ENCODE measurements around the gene NEUROD6.

NEUROD6 gene

GRCh38 chr7:31345421-31345820 is 4.9 kb upstream of the NEUROD6 start:
- H2AK5ac ChIP-seq (ENCODE audit: low read depth, low read length): no peak overlapping the region

GRCh38 chr7:31343516-31344305 is 3.2 kb upstream of the NEUROD6 start:
- Histone ChIP-seq H3K36me3 (replicated peaks in 1 of 2; ENCODE audit: control insufficient read depth in 2 of 2, insufficient read depth in 2 of 2, low read length in 2 of 2) (no peaks in the 10 kb centered on the region), H3K27me3 (ENCODE audit: control insufficient read depth in 3 of 3, insufficient read depth in 3 of 3, low read depth in 1 of 3, low read length in 3 of 3) (peaks cover 0 to 4% (median 0%) of the 10 kb centered on the region in 3 experiments), H3K18ac (ENCODE audit: low read length) (no peak overlapping the region), H3K79me1 (ENCODE audit: low read depth, low read length) (no peaks in the 10 kb centered on the region), H3K4me3 (ENCODE audit: low read length in 2 of 2) (no peak overlapping the region), H2BK5ac (ENCODE audit: low read length) (no peak overlapping the region), H2AK5ac (ENCODE audit: low read depth, low read length) (no peak overlapping the region), H3K9me3 (replicated peaks in 1 of 2; ENCODE audit: control insufficient read depth in 2 of 2, insufficient read depth in 1 of 2, low read depth in 1 of 2, low read length in 2 of 2) (no peaks in the 10 kb centered on the region), H4K8ac (ENCODE audit: low read depth, low read length) (no peak overlapping the region), H3K27ac (replicated peaks; ENCODE audit: low read length) (no peak overlapping the region), H3K14ac (ENCODE audit: low read length) (no peak overlapping the region), H4K91ac (ENCODE audit: low read depth, low read length, poor library complexity) (no peak overlapping the region), H2BK120ac (ENCODE audit: low read depth, low read length) (no peak overlapping the region), H2BK15ac (ENCODE audit: low read length) (no peak overlapping the region), H2BK12ac (ENCODE audit: low read length) (no peak overlapping the region), H3K4me2 (ENCODE audit: insufficient read depth, low read length, poor library complexity, severe bottlenecking) (no peak overlapping the region), H3K4ac (ENCODE audit: low read length) (no peak overlapping the region), H3K4me1 (ENCODE audit: control insufficient read depth in 2 of 2, insufficient read depth in 1 of 2, low read depth in 1 of 2, low read length in 2 of 2) (no peaks in the 10 kb centered on the region), H3K23ac (ENCODE audit: low read depth, low read length, poor library complexity) (no peak overlapping the region), H2AFZ (ENCODE audit: low read length) (no peak overlapping the region), H3K9ac (ENCODE audit: low read depth, low read length, poor library complexity) (no peak overlapping the region)
- no CpG with 5 or more reads among the region's 3 CpGs for WGBS, 2 donors (ENCODE audit: extremely low coverage in 2 of 2, insufficient read length in 2 of 2, insufficient replicate concordance in 1 of 2)
- no peak for DNase-seq (ENCODE audit: low spot score)

More at GRCh38 chr7:31345421-31345820, 4.9 kb upstream of the NEUROD6 start:
- Histone ChIP-seq H3K14ac (ENCODE audit: low read length) (no peak overlapping the region), H3K4me3 (ENCODE audit: low read length in 2 of 2) (no peak overlapping the region), H2BK120ac (ENCODE audit: low read depth, low read length) (no peak overlapping the region), H3K4me1 (ENCODE audit: control insufficient read depth in 2 of 2, insufficient read depth in 1 of 2, low read depth in 1 of 2, low read length in 2 of 2) (no peaks in the 10 kb centered on the region), H2BK5ac (ENCODE audit: low read length) (no peak overlapping the region), H4K91ac (ENCODE audit: low read depth, low read length, poor library complexity) (no peak overlapping the region), H3K4me2 (ENCODE audit: insufficient read depth, low read length, poor library complexity, severe bottlenecking) (no peak overlapping the region), H3K36me3 (replicated peaks in 1 of 2; ENCODE audit: control insufficient read depth in 2 of 2, insufficient read depth in 2 of 2, low read length in 2 of 2) (no peaks in the 10 kb centered on the region), H3K18ac (ENCODE audit: low read length) (peak overlapping the region; percentile 38), H4K8ac (ENCODE audit: low read depth, low read length) (no peak overlapping the region), H2BK12ac (ENCODE audit: low read length) (no peak overlapping the region), H3K27me3 (ENCODE audit: control insufficient read depth in 3 of 3, insufficient read depth in 3 of 3, low read depth in 1 of 3, low read length in 3 of 3) (no peaks in the 10 kb centered on the region), H3K23ac (ENCODE audit: low read depth, low read length, poor library complexity) (no peak overlapping the region), H3K79me1 (ENCODE audit: low read depth, low read length) (no peaks in the 10 kb centered on the region), H3K4ac (ENCODE audit: low read length) (no peak overlapping the region), H3K9ac (ENCODE audit: low read depth, low read length, poor library complexity) (no peak overlapping the region), H2AFZ (ENCODE audit: low read length) (no peak overlapping the region), H3K9me3 (replicated peaks in 1 of 2; ENCODE audit: control insufficient read depth in 2 of 2, insufficient read depth in 1 of 2, low read depth in 1 of 2, low read length in 2 of 2) (no peaks in the 10 kb centered on the region), H2BK15ac (ENCODE audit: low read length) (no peak overlapping the region), H3K27ac (replicated peaks; ENCODE audit: low read length) (no peak overlapping the region)
- no peak for DNase-seq (ENCODE audit: low spot score)
- no CpG with 5 or more reads among the region's 5 CpGs for WGBS, 2 donors (ENCODE audit: extremely low coverage in 2 of 2, insufficient read length in 2 of 2, insufficient replicate concordance in 1 of 2)

GRCh38 chr7:31341141-31341540 is 615 bp upstream of the NEUROD6 start:
- H3K4ac ChIP-seq (ENCODE audit: low read length): no peak overlapping the region
- H2BK12ac ChIP-seq (ENCODE audit: low read length): no peak overlapping the region
- H3K4me2 ChIP-seq (ENCODE audit: insufficient read depth, low read length, poor library complexity, severe bottlenecking): no peak overlapping the region
- H2BK120ac ChIP-seq (ENCODE audit: low read depth, low read length): no peak overlapping the region
- no peak for DNase-seq (ENCODE audit: low spot score)
- H3K27me3 ChIP-seq (ENCODE audit: control insufficient read depth in 3 of 3, insufficient read depth in 3 of 3, low read depth in 1 of 3, low read length in 3 of 3): peaks cover 8 to 29% (median 15%) of the 10 kb centered on the region in 3 experiments
- H2BK5ac ChIP-seq (ENCODE audit: low read length): no peak overlapping the region
- H3K18ac ChIP-seq (ENCODE audit: low read length): no peak overlapping the region
- no peak overlapping the region for H3K4me3 ChIP-seq (ENCODE audit: low read length in 2 of 2)
- peaks cover 2% of the 10 kb centered on the region for H3K79me1 ChIP-seq (ENCODE audit: low read depth, low read length)
- H4K91ac ChIP-seq (ENCODE audit: low read depth, low read length, poor library complexity): no peak overlapping the region
- H3K9ac ChIP-seq (ENCODE audit: low read depth, low read length, poor library complexity): no peak overlapping the region
- no peak overlapping the region for H2BK15ac ChIP-seq (ENCODE audit: low read length)
- H3K36me3 ChIP-seq (replicated peaks in 1 of 2; ENCODE audit: control insufficient read depth in 2 of 2, insufficient read depth in 2 of 2, low read length in 2 of 2): no peaks in the 10 kb centered on the region
- no peak overlapping the region for H3K27ac ChIP-seq (replicated peaks; ENCODE audit: low read length)
- H3K4me1 ChIP-seq (ENCODE audit: control insufficient read depth in 2 of 2, insufficient read depth in 1 of 2, low read depth in 1 of 2, low read length in 2 of 2): peaks cover 0 to 4% of the 10 kb centered on the region in 2 donors
- no peak overlapping the region for H2AK5ac ChIP-seq (ENCODE audit: low read depth, low read length)
- no peak overlapping the region for H2AFZ ChIP-seq (ENCODE audit: low read length)
- no peak overlapping the region for H3K23ac ChIP-seq (ENCODE audit: low read depth, low read length, poor library complexity)
- H4K8ac ChIP-seq (ENCODE audit: low read depth, low read length): no peak overlapping the region
- WGBS, 2 donors (ENCODE audit: extremely low coverage in 2 of 2, insufficient read length in 2 of 2, insufficient replicate concordance in 1 of 2): no CpG with 5 or more reads among the region's 5 CpGs
- H3K9me3 ChIP-seq (replicated peaks in 1 of 2; ENCODE audit: control insufficient read depth in 2 of 2, insufficient read depth in 1 of 2, low read depth in 1 of 2, low read length in 2 of 2): no peaks in the 10 kb centered on the region
- H3K14ac ChIP-seq (ENCODE audit: low read length): no peak overlapping the region

- H3K27me3 ChIP-seq (ENCODE audit: control insufficient read depth in 3 of 3, insufficient read depth in 3 of 3, low read depth in 1 of 3, low read length in 3 of 3): peaks cover 8 to 40% (median 26%) of the 10 kb centered on the region in 3 experiments
Observed at GRCh38 chr7:31340051-31340450, 475 bp downstream of the NEUROD6 start.

More at GRCh38 chr7:31340051-31340450, 475 bp downstream of the NEUROD6 start:
- Histone ChIP-seq H3K36me3 (replicated peaks in 1 of 2; ENCODE audit: control insufficient read depth in 2 of 2, insufficient read depth in 2 of 2, low read length in 2 of 2) (no peaks in the 10 kb centered on the region), H4K8ac (ENCODE audit: low read depth, low read length) (no peak overlapping the region), H3K18ac (ENCODE audit: low read length) (no peak overlapping the region), H3K23ac (ENCODE audit: low read depth, low read length, poor library complexity) (no peak overlapping the region), H3K14ac (ENCODE audit: low read length) (no peak overlapping the region), H2AK5ac (ENCODE audit: low read depth, low read length) (no peak overlapping the region), H3K4me1 (ENCODE audit: control insufficient read depth in 2 of 2, insufficient read depth in 1 of 2, low read depth in 1 of 2, low read length in 2 of 2) (peaks cover 0 to 5% of the 10 kb centered on the region in 2 donors), H3K4ac (ENCODE audit: low read length) (no peak overlapping the region), H4K91ac (ENCODE audit: low read depth, low read length, poor library complexity) (no peak overlapping the region), H3K4me2 (ENCODE audit: insufficient read depth, low read length, poor library complexity, severe bottlenecking) (no peak overlapping the region), H2BK12ac (ENCODE audit: low read length) (no peak overlapping the region), H3K79me1 (ENCODE audit: low read depth, low read length) (peaks cover 2% of the 10 kb centered on the region), H2BK120ac (ENCODE audit: low read depth, low read length) (no peak overlapping the region), H3K27ac (replicated peaks; ENCODE audit: low read length) (no peak overlapping the region), H2AFZ (ENCODE audit: low read length) (no peak overlapping the region), H3K4me3 (ENCODE audit: low read length in 2 of 2) (no peak overlapping the region), H2BK15ac (ENCODE audit: low read length) (no peak overlapping the region), H3K9me3 (replicated peaks in 1 of 2; ENCODE audit: control insufficient read depth in 2 of 2, insufficient read depth in 1 of 2, low read depth in 1 of 2, low read length in 2 of 2) (no peaks in the 10 kb centered on the region), H3K9ac (ENCODE audit: low read depth, low read length, poor library complexity) (no peak overlapping the region), H2BK5ac (ENCODE audit: low read length) (no peak overlapping the region)
- no peak for DNase-seq (ENCODE audit: low spot score)
- WGBS, 2 donors (ENCODE audit: extremely low coverage in 2 of 2, insufficient read length in 2 of 2, insufficient replicate concordance in 1 of 2): no CpG with 5 or more reads among the region's 5 CpGs
